Testis (tissue), 2 donors: ENCODE data around the gene KLK15.

Experiments used
- CTCF ChIP-seq, 3 experiments: fragments of 450-650 bp in 2 of 3; fragments of 200-600 bp in 1 of 3; sonication (generic) in 1 of 3; IDR thresholded peaks; one replicate each; pipeline ENCODE4 v1.5.1; 2016 to 2019; ENCODE audit warnings: antibody characterized with exemption in 3 of 3, mild to moderate bottlenecking in 2 of 3, moderate library complexity in 1 of 3
- POLR2A ChIP-seq: fragments of 450-650 bp; IDR thresholded peaks from one replicate; pipeline ENCODE4 v1.6.1; 2017; ENCODE audit warnings: antibody characterized with exemption, mild to moderate bottlenecking, moderate library complexity

GRCh38 chr19:50785329-50785728 is 48.0 kb downstream of the KLK15 start:
- TF ChIP-seq POLR2A (no peak), CTCF (IDR thresholded peaks at IDR 0.05) (no peak)
